Muscle of arm (tissue), 12 donors: ENCODE measurements around the gene KRT78. TPM values are rescaled to one million over a fixed set of nuclear protein-coding genes. Genes with fewer than 3 reads are reported as not detected.

ENCODE experiments used
- polyA plus RNA-seq, 12 donors: library from polyadenylated mRNA; unstranded; fragments of 120-200 nt; gene quantifications; one replicate each; pipeline ENCODE4 v1.2.1, GENCODE V29; 2013; ENCODE audit not compliant: insufficient read length in 12 of 12

KRT78 gene
- polyA plus RNA-seq, 12 donors = 0.08 to 12.6 (median 2.4) TPM; not detected in 7

Other genes starting within 250 kb of the KRT78 start
- gene KRT72, start 247.5 kb downstream of the KRT78 start, polyA plus RNA-seq = under 1 TPM in 3 of 12 donors, not detected in 9; 0.11 to 0.26 (median 0.12) TPM
- under 1 TPM in 2 of 12 donors, not detected in 10; 0.05 to 0.15 TPM for gene KRT73, start 230.4 kb downstream of the KRT78 start, polyA plus RNA-seq
- gene KRT2, start 196.8 kb downstream of the KRT78 start, polyA plus RNA-seq = under 1 TPM in 3 of 12 donors, not detected in 9; 0.58 to 0.75 (median 0.61) TPM
- 1,000 to 10,000 TPM in 1 of 12 donors, 100 to 1,000 TPM in 2, 1 to 10 TPM in 2, under 1 TPM in 5, not detected in 2; 0.17 to 1,255 (median 2.6) TPM for gene KRT1, start 168.6 kb downstream of the KRT78 start, polyA plus RNA-seq
- 1 to 10 TPM in 2 of 12 donors, under 1 TPM in 3, not detected in 7; 0.04 to 4.6 (median 0.60) TPM for gene KRT77, start 145.5 kb downstream of the KRT78 start, polyA plus RNA-seq
- not detected for gene KRT76, start 71.6 kb downstream of the KRT78 start, polyA plus RNA-seq
- gene KRT3, start 52.9 kb downstream of the KRT78 start, polyA plus RNA-seq = under 1 TPM in 2 of 12 donors, not detected in 10; 0.31 to 0.77 TPM
- 100 to 1,000 TPM in 3 of 12 donors, 10 to 100 TPM in 1, 1 to 10 TPM in 1, under 1 TPM in 1, not detected in 6; 0.23 to 677 (median 88.5) TPM for gene KRT4, start 34.9 kb downstream of the KRT78 start, polyA plus RNA-seq
- gene KRT79, start 14.7 kb downstream of the KRT78 start, polyA plus RNA-seq = under 1 TPM in 1 of 12 donors, not detected in 11; 0.11 TPM
- gene KRT8, start 56.1 kb upstream of the KRT78 start, polyA plus RNA-seq = 100 to 1,000 TPM in 1 of 12 donors, 10 to 100 TPM in 3, 1 to 10 TPM in 7, not detected in 1; 2.2 to 208 (median 3.1) TPM
- 10 to 100 TPM in 3 of 12 donors, 1 to 10 TPM in 8, not detected in 1; 2.5 to 92.0 (median 5.5) TPM for gene KRT18, start 100.1 kb upstream of the KRT78 start, polyA plus RNA-seq
- 100 to 1,000 TPM; 256 to 501 (median 413) TPM for gene EIF4B, start 157.5 kb upstream of the KRT78 start, polyA plus RNA-seq
- 100 to 1,000 TPM in 5 of 12 donors, 10 to 100 TPM in 7; 61.4 to 665 (median 96.2) TPM for gene TNS2, start 201.1 kb upstream of the KRT78 start, polyA plus RNA-seq
- 10 to 100 TPM in 11 of 12 donors, not detected in 1; 14.7 to 34.8 (median 17.9) TPM for gene SPRYD3, start 230.4 kb upstream of the KRT78 start, polyA plus RNA-seq
- gene IGFBP6, start 248.7 kb upstream of the KRT78 start, polyA plus RNA-seq = 100 to 1,000 TPM in 1 of 12 donors, 10 to 100 TPM in 10, not detected in 1; 47.3 to 106 (median 67.0) TPM